MG63 (cell line): Measurements from ENCODE around the gene NCMAP. TPM values are rescaled to one million over a fixed set of nuclear protein-coding genes. Genes with fewer than 3 reads are reported as not detected.
"Not testable (repeated sequence)": the region's sequence is repeated elsewhere in the genome, so short reads cannot be mapped to it uniquely, and the experiment has no call there.

Source experiments
- DNase-seq: peaks from one replicate; pipeline ENCODE4 v3.0.0-alpha.2; 2020
- H3K27me3 ChIP-seq: fragments of 250-450 bp; sonication (Bioruptor Pico); 2 replicates; pipeline ENCODE4 v1.5.1; 2020; ENCODE audit warnings: mild to moderate bottlenecking, moderate library complexity
- H3K36me3 ChIP-seq: fragments of 250-450 bp; sonication (Bioruptor Pico); 2 replicates; pipeline ENCODE4 v1.5.1; 2020; ENCODE audit warnings: mild to moderate bottlenecking, moderate library complexity
- H3K4me3 ChIP-seq: fragments of 250-450 bp; sonication (Bioruptor Pico); 2 replicates; pipeline ENCODE4 v1.5.1; 2020; ENCODE audit warnings: mild to moderate bottlenecking, moderate library complexity
- H3K9me3 ChIP-seq: fragments of 250-450 bp; sonication (Bioruptor Pico); 2 replicates; pipeline ENCODE4 v1.5.1; 2020; ENCODE audit warnings: mild to moderate bottlenecking, moderate library complexity
- total RNA-seq: library from RNA; depleted of rRNA; stranded (reverse); fragments of >200 nt; shearing (Covaris generic); gene quantifications from 2 replicates; pipeline ENCODE4 v1.2.3, GENCODE V29; 2014; ENCODE audit warnings: low replicate concordance; rRNA removed

The NCMAP gene, protein sequence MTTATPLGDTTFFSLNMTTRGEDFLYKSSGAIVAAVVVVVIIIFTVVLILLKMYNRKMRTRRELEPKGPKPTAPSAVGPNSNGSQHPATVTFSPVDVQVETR
- not detected in 2 replicates for total RNA-seq

DNA sequence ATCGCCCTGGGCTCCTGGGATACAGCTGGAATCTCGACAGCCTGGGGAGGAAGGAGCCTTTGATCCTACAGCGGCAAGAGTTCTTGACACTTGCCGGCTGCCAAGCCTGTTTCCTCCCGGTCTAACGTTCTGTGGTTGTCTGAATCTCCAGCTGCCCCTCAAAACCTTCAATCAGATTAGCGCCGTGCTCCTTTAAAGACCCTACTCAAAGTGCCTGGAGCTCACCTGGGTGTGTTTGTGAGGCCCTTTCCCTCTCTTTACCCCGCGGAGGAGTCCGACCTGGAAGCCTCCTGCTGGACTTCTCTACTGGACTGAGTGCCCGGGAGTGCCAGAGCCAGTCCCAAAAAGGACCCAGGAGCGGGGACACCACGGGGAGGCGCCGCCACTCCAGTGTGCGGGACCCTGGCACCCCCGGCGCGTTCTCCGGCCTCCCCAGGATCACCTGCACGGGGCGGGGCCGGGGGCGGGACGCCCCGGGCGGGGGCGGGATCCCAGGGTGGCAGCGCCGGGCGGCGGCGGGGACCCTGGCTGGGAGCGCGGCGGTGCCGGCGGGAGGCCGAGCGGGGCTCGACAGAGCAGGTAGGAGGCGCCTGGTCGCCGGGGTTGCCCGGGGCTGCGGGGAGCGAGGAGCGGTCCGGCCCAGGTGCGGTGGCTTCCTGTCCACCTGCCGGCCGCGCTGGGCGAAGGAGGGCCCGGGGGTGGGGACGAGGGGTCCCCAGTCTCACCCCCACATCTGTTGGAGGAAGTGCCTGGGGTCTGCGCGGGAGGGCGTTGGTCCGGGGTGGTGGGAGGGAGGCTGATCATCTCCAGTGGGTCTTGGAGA, at the start of gene NCMAP:
Gene NCMAP, plus strand, starts transcription at position 497 of the 823 bp plus-strand sequence. CDS start 39,344 bp downstream, outside the sequence.
- Histone ChIP-seq H3K9me3 (no peaks in the 10 kb centered on the region), H3K36me3 (no peaks in the 10 kb centered on the region), H3K4me3 (no peak within 1 kb of the TSS), H3K27me3 (no peaks in the 10 kb centered on the region)
- no peak for DNase-seq

DNA sequence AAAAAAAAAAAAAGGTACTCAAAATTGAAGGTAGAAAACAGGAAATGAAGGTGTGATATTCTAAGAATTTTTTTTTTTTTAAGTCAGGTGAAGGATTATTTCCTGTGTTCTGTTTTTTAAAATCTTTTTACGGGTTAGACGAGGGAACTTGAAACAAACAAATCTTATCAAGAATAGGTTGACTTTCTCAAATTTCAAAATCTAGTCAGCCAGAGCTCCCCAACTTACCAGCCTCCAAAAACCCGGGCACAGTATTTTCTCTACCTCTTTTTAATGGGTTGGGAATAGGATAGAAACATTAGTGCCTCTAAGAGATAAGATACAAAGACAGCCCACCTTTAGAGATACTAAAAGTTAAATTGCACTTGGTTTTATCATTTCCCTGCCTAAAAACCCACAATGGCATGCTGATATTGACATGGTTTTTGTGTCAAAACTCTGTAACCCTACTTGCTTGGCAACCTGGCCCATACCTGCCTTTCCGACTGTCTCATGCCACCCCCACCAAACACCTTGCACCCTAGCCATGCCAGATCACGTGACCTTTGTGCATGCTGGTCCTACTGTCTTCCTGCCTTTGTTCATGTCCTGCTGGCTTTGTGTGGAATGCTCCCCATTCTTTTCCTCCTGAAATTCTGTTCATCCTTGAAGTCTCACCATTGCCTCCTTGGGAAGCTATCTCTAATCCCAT, 49.1 kb upstream of the NCMAP start:
- DNase-seq, result no peak
- H3K4me3 ChIP-seq, result no peak overlapping the region

DNA sequence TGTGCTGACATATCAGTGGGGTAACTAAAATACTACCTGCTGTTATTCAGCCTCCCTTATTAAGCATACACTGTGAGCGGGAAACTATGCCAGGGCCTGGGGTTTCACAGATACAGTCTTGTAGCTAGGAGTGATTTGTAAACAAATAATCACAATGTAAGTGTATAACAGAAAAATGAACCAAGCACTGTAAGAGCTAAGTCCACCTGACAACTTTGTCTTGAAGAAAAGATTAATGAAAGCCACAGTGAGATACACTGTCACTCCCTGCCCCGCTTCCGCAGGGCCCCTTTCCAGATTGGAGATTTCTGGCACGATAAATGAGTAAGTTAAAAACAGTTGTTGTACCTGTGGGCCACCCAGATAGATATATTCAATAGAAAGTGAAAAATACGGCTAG, 48.5 kb upstream of the NCMAP start:
- H3K36me3 ChIP-seq, result no peaks in the 10 kb centered on the region
- H3K27me3 ChIP-seq, result no peaks in the 10 kb centered on the region
- DNase-seq, result no peak
- H3K4me3 ChIP-seq, result no peak overlapping the region
- H3K9me3 ChIP-seq, result no peaks in the 10 kb centered on the region

More for the DNA sequence above, 49.1 kb upstream of the NCMAP start:
- Histone ChIP-seq H3K36me3 (no peaks in the 10 kb centered on the region), H3K27me3 (no peaks in the 10 kb centered on the region), H3K9me3 (no peaks in the 10 kb centered on the region)

DNA sequence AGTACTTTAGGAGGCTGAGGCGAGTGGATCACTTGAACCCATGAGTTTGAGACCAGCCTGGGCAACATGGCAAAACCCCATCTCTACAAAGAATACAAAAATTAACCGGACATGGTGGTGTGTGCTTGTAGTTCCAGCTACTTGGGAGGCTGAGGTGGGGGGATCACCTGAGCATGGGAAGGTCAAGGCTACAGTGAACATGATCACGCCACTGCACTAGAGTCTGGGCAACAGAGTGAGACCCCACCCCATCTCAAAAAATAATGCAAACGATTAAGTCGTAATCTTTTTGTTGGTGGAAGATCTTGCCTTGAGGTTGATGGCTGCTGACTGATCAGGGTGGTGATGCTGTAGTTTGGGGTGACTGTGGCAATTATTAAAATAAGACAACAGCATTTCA, 47.0 kb upstream of the NCMAP start:
- no peak for DNase-seq
- H3K36me3 ChIP-seq, result no peaks in the 10 kb centered on the region
- H3K4me3 ChIP-seq, result no peak overlapping the region
- H3K27me3 ChIP-seq, result no peaks in the 10 kb centered on the region
- H3K9me3 ChIP-seq, result no peaks in the 10 kb centered on the region

DNA sequence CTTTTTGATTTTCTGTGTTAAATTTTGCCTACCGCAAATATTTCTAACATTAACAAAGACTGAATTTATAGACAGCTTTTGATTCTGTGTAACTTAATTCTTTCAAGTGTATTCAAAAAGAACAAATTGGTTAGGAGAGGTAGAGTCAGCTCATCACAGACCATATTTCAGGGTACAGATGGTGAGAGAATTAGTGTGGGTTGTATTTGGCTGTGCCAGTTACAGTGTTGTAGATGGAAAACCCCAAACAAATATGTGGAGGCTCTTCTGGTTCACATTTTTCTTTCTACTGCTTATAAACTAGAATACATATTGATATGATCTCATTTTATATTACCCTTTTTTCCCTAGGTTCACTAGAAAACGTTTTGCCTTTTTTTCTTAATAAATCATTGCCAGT, 42.2 kb upstream of the NCMAP start:
- no peaks in the 10 kb centered on the region for H3K27me3 ChIP-seq
- H3K9me3 ChIP-seq, result no peaks in the 10 kb centered on the region
- no peak for DNase-seq
- no peaks in the 10 kb centered on the region for H3K36me3 ChIP-seq
- H3K4me3 ChIP-seq, result no peak overlapping the region

DNA sequence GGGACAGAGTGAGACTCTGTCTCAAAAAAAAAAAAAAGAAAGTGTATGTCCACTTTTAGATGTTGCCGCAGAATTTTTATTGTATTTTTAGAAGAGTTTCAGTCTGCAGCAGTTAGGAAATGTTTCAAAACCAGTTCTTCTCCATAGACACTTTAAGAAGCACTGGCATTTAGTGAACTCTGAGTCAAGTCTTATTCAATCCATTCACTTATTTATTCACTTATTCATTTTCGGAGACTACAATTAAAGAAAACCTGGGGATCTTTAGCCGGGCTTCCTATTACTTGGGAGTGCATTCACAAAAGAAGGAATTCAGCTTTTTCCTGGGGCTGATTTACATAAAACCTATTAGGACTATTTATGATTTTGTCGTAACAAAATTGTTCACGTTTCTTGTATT, 40.9 kb upstream of the NCMAP start:
- Histone ChIP-seq H3K9me3 (no peaks in the 10 kb centered on the region), H3K4me3 (no peak overlapping the region), H3K27me3 (no peaks in the 10 kb centered on the region), H3K36me3 (no peaks in the 10 kb centered on the region)
- no peak for DNase-seq

DNA sequence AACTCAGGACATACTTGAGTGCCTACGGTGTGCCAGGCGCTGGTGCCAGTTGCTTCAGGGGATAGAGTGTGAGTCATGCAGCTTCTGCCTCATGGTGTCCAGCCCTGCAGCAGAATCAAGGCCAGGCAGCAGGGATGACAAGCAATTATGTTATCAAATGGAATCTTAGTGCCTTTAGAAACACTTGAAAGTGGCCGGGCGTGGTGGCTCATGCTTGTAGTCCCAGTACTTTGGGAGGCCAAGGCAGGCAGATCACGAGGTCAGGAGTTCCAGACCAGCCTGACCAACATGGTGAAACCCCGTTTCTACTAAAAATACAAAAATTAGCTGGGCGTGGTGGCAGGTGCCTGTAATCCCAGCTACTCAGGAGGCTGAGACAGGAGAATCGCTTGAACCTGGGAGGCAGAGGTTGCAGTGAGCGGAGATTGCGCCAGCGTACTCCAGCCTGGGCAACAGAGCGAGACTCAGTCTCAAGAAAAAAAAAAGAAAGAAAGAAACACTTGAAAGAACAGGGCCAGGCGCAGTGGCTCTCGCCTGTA, 40.1 kb upstream of the NCMAP start:
- H3K36me3 ChIP-seq, H3K9me3 ChIP-seq, H3K27me3 ChIP-seq, H3K4me3 ChIP-seq: not testable (repeated sequence)
- peak; percentile 92 for DNase-seq

DNA sequence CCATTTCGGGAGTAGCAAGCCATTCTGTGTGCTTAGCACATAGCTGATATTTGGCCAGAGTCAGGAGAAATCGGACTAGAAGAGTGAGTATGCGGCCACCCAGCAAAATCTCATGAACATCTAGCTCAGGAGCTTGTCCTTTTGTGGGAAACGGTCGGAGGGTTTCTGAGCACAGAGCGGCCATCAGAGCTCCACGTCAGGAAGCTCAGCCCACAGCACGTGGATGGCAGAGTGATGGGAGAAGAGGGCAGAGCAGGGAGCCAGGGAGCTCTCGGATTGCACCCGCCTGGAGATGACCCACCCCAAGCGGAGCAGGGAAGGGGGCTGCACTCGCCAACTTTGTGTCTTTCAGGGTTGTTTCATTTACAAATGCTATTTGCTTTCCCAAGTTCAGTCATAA, 39.4 kb upstream of the NCMAP start:
- no peaks in the 10 kb centered on the region for H3K36me3 ChIP-seq
- no peak overlapping the region for H3K4me3 ChIP-seq
- no peaks in the 10 kb centered on the region for H3K9me3 ChIP-seq
- no peaks in the 10 kb centered on the region for H3K27me3 ChIP-seq
- DNase-seq, result no peak

DNA sequence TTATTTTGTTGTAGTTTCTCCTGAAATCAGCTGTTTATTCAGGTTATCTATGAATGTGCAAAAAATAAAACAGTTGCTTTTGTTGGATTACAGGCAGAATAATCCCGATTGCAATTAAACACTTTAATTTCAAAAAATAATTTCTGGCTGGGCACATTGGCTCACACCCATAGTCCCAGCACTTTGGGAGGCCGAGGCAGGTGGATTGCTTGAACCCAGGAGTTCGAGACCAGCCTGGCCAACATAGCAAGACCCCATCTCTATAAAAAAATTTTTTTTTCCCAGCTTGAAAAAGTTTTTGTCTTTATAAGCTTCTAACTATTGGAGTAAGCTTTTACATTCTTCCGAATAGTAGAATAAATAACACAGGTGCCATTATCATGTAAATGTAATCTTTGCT, 38.0 kb upstream of the NCMAP start:
- no peaks in the 10 kb centered on the region for H3K27me3 ChIP-seq
- no peak for DNase-seq
- H3K9me3 ChIP-seq, result no peaks in the 10 kb centered on the region
- no peaks in the 10 kb centered on the region for H3K36me3 ChIP-seq
- H3K4me3 ChIP-seq, result no peak overlapping the region

DNA sequence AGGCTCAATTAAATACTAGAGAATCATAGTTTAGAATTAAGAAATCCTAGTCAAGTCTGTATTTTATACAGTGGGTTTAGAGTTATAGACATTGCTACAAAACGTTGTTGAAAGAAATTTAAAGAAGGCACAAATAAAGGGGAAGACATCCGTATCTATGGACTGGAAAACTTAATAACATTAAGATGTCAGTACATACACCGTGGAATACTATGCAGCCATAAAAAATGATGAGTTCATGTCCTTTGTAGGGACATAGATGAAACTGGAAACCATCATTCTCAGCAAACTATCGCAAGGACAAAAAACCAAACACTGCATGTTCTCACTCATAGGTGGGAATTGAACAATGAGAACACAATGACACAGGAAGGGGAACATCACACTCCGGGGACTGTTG, 35.6 kb upstream of the NCMAP start:
- H3K9me3 ChIP-seq, H3K4me3 ChIP-seq, DNase-seq, H3K36me3 ChIP-seq, H3K27me3 ChIP-seq: not testable (repeated sequence)

DNA sequence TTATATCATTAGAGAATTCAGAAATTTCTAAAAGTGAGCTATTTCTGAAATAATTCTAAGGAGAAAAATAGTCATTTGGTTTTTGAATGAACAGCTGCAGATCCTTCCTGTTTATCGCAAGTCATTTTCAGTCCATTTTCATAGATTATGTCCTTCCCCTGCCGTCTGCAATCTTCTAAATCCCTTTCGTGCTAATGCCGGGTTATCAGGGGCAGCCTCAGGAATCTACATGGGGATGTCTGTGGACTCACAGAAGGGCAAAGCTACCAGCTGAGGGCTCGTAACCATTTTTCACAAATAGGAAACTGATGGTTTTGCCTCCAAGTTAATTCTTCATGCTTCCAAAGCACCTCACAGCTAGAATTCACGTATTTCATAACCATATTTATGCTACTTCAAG, 30.3 kb upstream of the NCMAP start:
- Histone ChIP-seq H3K36me3 (no peaks in the 10 kb centered on the region), H3K9me3 (no peaks in the 10 kb centered on the region), H3K27me3 (no peaks in the 10 kb centered on the region), H3K4me3 (no peak overlapping the region)
- DNase-seq, result no peak

DNA sequence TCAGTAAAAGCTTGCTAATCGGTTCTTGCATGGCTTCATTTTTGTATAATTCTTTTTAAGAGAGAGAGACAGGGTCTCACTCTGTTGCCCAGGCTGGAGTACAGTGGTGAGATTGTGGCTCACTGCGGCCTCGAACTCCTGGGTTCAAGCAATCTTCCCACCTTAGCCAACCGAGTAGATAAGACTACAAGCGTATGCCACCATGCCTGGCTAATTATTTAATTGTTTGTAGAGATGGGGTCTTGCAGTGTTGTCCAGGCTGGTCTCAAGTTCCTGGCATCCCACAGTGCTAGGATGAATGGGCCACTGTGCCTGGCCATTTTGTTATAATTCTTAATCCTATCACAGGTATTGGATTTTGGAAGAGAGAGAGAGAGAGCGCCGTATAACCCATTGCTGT, 29.8 kb upstream of the NCMAP start:
- no peaks in the 10 kb centered on the region for H3K9me3 ChIP-seq
- H3K27me3 ChIP-seq, result no peaks in the 10 kb centered on the region
- no peak for DNase-seq
- H3K36me3 ChIP-seq, result no peaks in the 10 kb centered on the region
- H3K4me3 ChIP-seq, result no peak overlapping the region

DNA sequence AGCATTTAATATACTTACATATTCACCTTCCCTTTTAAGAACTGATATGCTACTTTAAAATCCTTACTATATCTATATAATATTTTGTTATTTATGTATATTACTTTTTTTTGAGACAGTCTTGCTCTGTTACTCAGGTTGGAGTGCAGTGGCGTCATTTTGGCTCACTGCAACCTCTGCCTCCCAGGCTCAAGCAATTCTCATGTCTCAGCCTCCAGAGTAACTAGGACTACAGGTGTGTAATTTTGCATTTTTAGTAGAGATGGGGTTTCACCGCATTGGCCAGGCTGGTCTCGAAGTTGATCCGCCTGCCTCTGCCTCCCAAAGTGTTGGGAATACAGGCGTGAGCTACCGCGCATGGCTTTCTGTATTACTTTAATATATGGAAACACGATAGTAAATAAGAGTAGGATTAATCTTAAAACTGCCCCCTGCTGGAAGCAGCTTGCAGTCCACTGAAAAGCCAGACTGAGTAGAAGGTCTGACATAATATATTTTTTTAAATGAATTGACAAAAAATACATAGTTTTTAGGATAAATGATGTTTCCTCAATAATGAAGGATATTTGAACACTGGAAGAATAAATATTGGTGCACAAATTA, 28.8 kb upstream of the NCMAP start:
- no peaks in the 10 kb centered on the region for H3K9me3 ChIP-seq
- no peaks in the 10 kb centered on the region for H3K27me3 ChIP-seq
- H3K4me3 ChIP-seq, result no peak overlapping the region
- H3K36me3 ChIP-seq, result no peaks in the 10 kb centered on the region
- DNase-seq, result no peak

DNA sequence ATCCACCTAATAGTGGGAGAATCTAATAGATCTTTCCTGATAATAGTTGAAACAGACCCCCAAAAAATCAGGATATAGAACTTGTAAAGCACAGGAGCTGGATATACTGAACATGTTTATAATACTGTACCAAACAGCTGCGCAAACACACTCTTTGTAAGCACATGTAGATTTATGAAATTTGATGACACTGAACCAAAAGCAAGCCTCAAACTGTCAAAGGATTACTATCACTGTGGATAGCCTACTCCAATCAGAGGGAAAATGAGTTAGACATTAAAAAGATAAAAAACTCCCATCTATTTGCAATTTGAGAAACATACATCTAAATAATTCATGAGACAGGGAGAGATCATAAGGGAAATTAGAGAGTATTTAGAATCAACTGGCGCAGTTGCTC, 27.1 kb upstream of the NCMAP start:
- Histone ChIP-seq H3K27me3 (no peaks in the 10 kb centered on the region), H3K4me3 (no peak overlapping the region), H3K9me3 (no peaks in the 10 kb centered on the region), H3K36me3 (no peaks in the 10 kb centered on the region)
- no peak for DNase-seq

DNA sequence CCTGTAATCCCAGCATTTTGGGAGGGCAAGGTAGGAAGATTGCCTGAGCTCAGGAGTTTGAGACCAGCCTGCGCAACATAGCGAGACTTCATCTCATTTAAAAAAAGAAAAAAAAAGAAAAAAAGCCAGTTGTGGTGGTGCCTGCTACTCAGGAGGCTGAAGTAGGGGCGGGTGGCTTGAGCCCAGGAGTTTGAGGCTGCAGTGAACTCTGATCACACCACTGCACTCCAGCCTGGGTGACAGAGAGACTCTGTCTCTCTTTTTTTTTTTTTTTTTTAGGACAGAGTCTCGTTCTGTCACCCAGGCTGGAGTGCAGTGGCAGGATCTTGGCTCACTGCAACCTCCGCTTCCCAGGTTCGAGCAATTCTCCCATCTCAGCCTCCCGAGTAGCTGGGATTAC, 26.6 kb upstream of the NCMAP start:
- not testable (repeated sequence) for H3K9me3 ChIP-seq, H3K36me3 ChIP-seq, H3K27me3 ChIP-seq, H3K4me3 ChIP-seq, DNase-seq

DNA sequence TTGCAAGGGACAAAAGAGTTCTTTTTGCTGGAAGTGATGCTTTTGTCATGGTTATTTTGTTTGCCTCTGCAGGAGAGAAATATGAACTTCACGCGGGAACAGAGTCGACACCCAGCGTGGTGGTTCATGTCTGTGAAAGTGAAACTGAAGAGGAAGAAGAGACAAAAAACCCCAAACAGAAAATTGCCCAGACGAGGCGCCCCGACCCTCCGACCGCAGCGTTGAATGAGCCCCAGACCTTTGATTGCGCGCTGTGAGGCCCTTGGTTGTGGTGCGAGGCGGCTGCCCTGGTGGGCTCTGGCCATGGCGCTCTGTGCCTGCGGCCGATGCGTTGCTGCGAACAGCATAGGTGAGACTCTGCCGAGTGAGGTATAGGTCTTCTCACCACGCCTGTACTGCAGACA, 20.9 kb upstream of the NCMAP start:
- Histone ChIP-seq H3K27me3 (no peaks in the 10 kb centered on the region), H3K36me3 (no peaks in the 10 kb centered on the region), H3K9me3 (no peaks in the 10 kb centered on the region), H3K4me3 (peak overlapping the region; percentile 44)
- DNase-seq, result peak; percentile 28

DNA sequence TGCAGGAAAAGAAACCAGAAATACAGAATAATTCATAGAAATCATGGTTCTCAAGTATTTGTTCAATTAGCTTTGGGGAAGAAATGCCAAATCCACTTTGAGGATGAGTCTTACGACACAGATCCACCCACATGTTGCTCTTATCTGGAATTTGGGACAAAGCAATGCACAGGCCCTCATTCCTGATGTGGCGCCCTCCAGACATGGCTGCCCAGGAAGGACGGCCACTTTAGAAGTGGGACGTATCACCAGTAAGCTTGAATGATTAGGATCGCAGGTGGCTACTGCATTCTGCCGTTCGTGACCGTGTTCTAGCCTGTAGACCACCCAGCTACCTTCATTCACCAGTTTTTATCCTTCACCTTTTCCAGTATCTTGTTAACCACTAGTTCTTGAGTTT, 20.1 kb upstream of the NCMAP start:
- DNase-seq, result no peak
- H3K4me3 ChIP-seq, result no peak overlapping the region

More for the DNA sequence above, 20.1 kb upstream of the NCMAP start:
- Histone ChIP-seq H3K27me3 (no peaks in the 10 kb centered on the region), H3K9me3 (no peaks in the 10 kb centered on the region), H3K36me3 (no peaks in the 10 kb centered on the region)
